NCI-H2029 treated with DMSO at 0.1 percent for 48 hours (cell line): ENCODE measurements around the gene EPHA7.

ENCODE experiments used
- DNase-seq: peaks from one replicate; lab custom pipeline; 2025; lab: John Stamatoyannopoulos, UW

EPHA7 gene

GRCh38 chr6:93419304-93420162 is at the start of gene EPHA7:
EPHA7 (minus strand) TSS chr6:93419559; CDS start chr6:93419341, 218 bp downstream.
- peak; percentile 90 for DNase-seq

DNA sequence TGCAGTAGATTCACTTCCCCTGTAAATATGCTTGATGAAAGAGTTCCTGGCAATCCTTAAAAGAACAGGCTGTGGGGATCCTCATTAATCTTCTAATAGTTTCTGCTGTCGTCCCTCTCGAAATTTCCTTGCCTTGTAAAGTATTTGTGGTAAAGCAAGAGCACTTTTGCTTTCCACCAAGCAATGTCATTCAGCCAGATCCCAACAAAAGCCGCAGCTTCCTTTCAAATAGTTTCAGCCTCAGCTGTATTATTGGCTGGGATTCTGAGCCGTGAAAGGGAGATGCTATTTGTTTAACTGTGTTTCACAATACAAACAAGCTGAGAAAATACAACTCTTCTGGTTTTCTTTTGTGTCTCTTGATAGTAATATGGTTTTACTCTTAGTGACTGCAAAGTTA is 48.9 kb upstream of the EPHA7 start:
- DNase-seq, result no peak

GRCh38 chr6:93454533-93454932 is 35.2 kb upstream of the EPHA7 start:
- no peak for DNase-seq

DNA sequence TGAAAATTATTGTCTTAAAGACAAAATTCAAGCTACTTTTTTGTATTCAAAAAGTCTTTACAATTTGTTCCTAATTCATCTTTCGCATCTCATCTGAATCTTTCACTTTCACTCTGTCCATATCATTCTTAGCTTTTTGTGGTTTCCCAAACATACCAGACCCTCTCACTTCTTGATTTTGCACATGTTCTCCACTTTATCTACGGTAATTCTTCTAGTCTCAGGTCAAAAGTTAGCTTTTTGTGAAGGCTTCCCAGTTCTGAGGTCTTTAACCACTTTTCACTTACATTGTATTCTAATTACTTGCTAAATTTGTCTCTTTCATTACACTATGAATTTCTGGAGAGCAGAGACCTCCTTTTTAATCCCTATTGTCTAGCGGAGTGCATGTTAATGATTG is 34.6 kb upstream of the EPHA7 start:
- no peak for DNase-seq

DNA sequence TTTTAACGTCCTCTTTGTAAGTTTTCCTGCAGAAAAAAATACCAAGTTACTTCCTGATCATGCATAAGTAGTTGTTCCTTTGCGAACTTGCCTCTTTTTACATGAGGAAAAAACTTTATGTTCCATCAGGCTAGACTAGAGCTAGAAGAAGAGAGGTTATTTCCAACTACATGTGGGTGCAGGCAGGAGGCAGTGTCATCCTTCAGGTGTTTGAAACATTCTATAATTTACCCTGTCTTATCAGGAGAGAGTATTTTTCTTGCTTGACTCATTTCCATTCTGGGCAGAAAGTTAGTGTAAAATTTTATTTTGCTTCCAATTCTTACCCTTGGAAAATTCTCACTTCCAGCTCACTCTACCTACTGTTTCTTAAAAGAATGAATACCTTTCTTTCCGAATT is 28.5 kb upstream of the EPHA7 start:
- DNase-seq, result no peak

DNA sequence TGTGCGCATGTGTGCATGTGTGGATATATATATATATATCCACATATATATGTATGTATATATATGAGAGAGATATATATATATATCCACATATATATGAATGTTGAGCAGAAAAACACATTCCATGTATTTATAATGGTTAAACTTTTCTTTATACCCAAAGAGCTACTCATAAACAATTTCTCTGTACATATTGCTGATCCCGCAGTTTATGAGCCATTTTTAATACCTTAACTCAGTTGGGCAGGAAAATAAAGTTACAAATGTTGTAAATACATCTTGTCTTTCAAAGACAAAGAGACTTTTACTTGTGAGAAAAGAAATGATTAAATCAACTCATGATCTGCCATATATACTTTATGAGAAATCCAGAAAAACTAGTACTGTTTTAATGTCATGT is 18.1 kb upstream of the EPHA7 start:
- no peak for DNase-seq

- DNase-seq, result no peak
These were observed 14.2 kb upstream of the EPHA7 start for GRCh38 chr6:93433592-93433991.

DNA sequence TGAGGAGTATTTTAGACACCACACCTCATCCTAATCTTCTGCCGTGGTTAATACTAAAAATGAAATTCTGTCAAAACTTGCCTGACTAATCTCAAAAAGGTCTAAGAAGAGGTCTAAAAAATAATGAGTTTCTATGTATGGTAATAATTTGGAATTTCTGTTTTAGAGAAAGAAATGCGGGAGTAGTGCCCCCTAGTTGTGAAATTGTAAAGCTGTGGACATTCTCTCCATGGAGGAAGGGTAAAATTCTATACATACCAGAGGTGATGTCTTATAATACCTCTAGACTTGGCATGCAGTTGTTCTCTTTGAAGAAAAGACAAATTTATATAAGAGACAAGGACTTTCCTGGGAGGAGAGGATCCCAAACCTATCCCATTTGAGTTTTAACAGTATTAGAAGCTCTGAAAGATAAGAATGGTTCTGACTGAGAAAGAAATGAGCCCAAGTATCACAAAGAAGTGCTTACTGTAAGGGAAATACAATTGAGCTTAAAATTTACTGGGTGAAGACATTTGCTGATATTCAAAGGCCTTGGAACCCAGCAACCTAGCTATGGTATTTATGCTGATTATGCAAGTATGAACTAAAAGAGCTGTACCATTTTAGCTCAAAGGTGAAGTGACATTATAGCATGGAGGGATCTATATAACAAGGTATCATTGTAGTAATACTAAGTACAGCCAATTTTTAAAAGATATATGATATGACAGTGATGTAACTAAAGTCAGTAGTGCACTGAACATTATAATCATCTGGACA is 5.1 kb upstream of the EPHA7 start:
- no peak for DNase-seq

DNA sequence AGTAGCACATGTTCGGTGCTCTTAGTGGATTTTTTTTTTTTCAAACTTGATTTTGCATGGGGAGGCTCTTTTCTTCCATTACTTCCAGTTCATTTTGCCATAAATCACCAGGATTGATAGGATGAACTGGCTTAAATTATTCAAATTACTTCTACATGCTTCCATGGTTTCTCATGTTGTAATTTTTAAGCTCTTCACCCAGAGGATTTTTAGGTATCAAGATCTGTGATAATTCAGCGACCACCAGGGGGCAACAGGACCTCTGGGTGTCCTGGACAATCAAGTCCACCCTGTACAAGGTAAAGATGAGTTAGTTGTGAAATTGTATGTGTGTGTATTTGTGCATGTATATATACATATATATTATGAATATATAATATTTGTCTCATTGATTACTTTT is 4.2 kb upstream of the EPHA7 start:
- DNase-seq, result peak; percentile 58

DNA sequence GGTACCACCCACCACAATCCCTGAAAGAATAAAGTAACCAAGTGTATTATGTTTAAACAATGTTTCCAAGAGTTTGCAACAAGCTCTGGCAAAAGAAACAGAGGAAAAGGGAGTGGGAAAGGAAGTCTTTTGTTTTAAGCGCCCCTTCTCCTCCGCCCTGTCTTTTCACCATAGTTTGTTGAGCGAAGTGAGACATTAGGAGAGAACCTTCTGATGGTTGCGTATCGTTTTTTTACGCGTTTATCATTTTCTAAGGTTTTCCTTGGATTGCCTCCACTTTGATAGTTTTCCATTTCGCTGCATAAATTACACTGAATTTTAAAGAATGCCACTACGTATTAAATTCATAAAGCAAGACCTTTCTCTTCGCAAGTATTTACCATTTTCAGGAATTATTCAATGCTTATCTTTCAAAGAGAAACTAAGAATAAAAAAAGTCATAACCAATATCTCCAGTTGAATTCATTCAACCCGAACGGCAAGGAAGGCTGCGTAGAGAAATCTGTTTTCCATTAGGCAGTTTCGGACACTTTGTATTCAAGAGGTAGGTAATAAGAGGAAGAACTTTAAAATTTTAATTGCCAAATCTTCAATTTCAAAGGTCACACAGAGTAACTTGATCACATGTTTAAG is 920 bp upstream of the EPHA7 start:
- no peak for DNase-seq

DNA sequence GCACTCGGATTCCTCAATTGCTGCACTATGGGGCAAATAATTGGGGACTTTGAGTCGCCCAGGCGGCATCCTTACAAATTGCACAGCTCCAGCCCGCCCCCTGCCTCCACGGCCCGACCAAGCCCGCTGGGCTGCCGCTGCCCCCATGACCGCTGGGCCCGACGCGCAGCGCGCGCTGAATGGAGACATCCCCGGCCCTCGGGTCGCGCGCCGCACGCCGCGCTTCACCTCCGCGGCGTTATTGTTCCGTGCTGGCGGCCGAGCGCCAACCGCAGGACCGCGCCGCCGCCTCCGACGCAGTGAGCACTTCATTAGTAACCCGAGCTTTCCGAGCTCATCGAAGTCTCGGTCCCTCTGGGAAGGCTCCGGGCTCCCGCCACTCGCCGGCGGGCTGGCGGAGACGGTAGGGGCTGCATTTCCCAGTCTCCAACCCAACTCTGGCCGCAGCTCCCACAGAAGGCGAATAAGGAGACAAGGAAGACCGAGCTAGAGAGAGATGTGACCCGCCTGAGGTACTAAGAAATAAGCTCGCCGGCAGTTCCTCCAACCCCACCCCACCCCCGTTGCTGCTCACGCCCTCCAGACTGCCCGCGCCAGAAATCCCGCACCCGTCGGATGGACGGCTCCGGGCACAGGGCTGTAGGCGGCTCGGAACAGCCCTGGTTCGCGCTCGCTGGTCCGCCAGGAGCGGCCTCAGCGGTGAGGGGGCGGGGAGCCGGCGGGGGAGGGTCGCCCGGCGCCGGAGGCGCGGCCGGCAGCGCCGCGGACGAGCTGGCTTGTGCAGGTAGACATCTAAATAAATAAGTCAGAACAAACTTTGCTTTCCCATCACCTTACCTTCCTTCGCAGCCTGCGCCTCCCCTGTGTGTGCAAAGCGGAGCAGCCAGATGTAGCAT is 703 bp downstream of the EPHA7 start:
- peak; percentile 59 for DNase-seq

GRCh38 chr6:93418033-93418407 is 1.3 kb downstream of the EPHA7 start:
- no peak for DNase-seq

DNA sequence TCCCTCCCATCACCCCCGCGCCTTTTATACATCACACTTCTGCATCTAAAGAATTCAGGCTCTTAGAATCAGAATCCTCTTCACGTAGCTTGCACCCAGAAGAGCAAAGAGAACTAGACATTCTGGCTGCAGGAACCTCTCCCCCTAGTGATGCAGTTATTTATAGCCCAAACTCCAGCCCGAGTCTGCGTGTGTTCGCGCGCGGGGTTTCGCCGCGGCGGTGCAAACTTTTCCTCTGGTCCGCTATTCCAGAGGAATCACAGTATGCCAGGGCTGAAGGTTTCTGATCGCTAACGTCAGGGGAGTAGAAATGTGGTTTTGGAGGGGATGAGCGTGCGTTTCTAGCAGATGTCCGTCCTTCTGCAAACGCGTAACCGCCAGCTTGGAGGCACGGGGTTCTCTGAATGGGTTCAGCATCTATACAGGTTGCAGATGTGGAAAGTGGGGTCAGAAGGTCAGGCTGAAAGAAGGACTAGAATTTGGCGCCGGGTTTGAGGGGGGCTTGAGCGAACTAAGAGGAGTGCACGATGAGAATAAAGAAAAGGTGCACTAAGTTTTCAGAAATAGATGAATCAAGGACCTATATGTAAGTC is 1.8 kb downstream of the EPHA7 start:
- DNase-seq, result peak; percentile 64

GRCh38 chr6:93416571-93417420 is 2.6 kb downstream of the EPHA7 start:
- peak; percentile 63 for DNase-seq

- no peak for DNase-seq
These were observed 6.2 kb downstream of the EPHA7 start for GRCh38 chr6:93413190-93413589.

DNA sequence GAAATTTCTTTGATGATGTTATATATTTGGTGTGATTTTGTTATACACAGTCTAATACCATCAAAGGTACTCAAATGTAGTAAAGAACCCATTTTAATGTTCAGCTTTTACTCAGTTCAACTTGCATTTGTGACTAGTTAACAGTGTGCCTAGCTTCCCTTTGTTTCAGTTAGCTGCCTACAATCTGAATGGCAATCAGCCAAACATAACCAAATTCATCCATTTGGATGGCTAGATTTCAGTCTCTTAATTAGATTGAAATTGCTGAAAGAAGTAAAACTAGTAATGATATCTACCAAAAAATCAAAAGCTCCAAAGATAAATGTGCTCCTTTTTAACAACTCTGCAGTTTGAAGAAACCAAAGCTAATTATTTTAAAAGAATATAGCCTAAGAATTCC is 6.9 kb downstream of the EPHA7 start:
- no peak for DNase-seq

- peak; percentile 80 for DNase-seq
These were observed 12.2 kb downstream of the EPHA7 start for GRCh38 chr6:93407186-93407585.

- no peak for DNase-seq
These were observed 16.0 kb downstream of the EPHA7 start for GRCh38 chr6:93403390-93403789.

DNA sequence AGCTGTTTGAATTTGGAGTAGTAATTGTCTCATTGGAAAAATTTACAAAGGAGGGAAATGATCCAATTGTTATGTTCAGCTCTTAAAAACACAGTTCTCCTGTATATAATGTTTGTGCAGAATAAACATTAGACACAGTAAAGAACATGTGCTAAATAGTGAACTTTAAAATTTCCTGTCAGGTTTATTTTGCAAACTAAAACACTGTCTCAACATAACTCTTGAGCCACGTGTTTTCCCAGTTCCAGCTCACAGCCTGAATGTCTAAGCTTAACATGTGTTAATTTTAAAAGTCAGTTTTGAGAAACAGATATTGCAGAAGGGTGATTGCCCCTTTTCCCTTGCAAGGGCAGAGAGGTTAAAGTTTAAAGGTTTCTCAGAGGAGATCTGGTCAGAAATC is 20.6 kb downstream of the EPHA7 start:
- DNase-seq, result no peak

DNA sequence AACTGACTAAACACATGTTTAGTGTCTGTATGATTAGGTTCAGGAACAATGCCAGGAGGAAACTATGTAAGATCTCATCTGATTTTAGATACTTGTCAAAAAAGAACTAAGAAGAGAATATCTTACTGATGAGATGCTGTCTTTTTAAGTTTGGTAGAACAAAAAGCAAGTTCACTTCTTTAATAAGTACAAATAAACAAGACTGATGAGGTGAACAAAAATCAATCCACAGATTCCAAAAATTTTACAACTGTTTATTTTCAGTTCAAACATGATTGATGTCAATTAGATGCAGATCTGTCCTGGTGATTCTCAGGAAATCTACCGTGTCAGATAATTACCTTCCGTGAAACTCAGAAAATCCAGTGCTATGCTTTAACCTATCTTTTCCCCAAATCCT is 24.9 kb downstream of the EPHA7 start:
- no peak for DNase-seq
